RWPE2 (cell line): ENCODE results near the gene ISG20.
"Not testable (repeated sequence)": the region's sequence is repeated elsewhere in the genome, so short reads cannot be mapped to it uniquely, and the experiment has no call there.

ENCODE experiments used
- ATAC-seq: fragments of 200-7000 bp; cut with Tn5 transposase; 3 replicates; pipeline ENCODE4 v1.9.1; 2021; ENCODE audit warnings: low read depth
- DNase-seq: peaks from one replicate; pipeline ENCODE4 v3.0.0-alpha.2; 2020; ENCODE audit warnings: low spot score
- H3K27ac ChIP-seq: fragments of 450-650 bp; 2 replicates; pipeline ENCODE4 v1.5.1; 2017; ENCODE audit warnings: mild to moderate bottlenecking; ENCODE audit not compliant: poor library complexity, severe bottlenecking
- H3K27me3 ChIP-seq: fragments of 250-450 bp; sonication (Bioruptor Pico); 2 replicates; pipeline ENCODE4 v1.5.1; 2021; ENCODE audit warnings: mild to moderate bottlenecking, moderate library complexity; ENCODE audit not compliant: insufficient read depth, poor library complexity, severe bottlenecking
- H3K36me3 ChIP-seq: fragments of 250-450 bp; sonication (Bioruptor Pico); 2 replicates; pipeline ENCODE4 v1.5.1; 2020; ENCODE audit warnings: low read depth, mild to moderate bottlenecking, moderate library complexity
- H3K4me1 ChIP-seq: fragments of 250-450 bp; sonication (Bioruptor Pico); 2 replicates; pipeline ENCODE4 v1.5.1; 2021; ENCODE audit warnings: mild to moderate bottlenecking, moderate library complexity; ENCODE audit not compliant: insufficient read depth, poor library complexity, severe bottlenecking
- H3K4me3 ChIP-seq: fragments of 250-450 bp; sonication (Bioruptor Pico); 2 replicates; pipeline ENCODE4 v1.5.1; 2021; ENCODE audit warnings: mild to moderate bottlenecking, moderate library complexity; ENCODE audit not compliant: severe bottlenecking
- H3K9me3 ChIP-seq: fragments of 250-450 bp; sonication (Bioruptor Pico); 2 replicates; pipeline ENCODE4 v1.5.1; 2021; ENCODE audit warnings: mild to moderate bottlenecking, moderate library complexity; ENCODE audit not compliant: severe bottlenecking
- CTCF ChIP-seq: fragments of 450-650 bp; IDR thresholded peaks from one replicate; pipeline ENCODE4 v1.5.1; 2017; ENCODE audit warnings: mild to moderate bottlenecking, moderate library complexity; ENCODE audit not compliant: poor library complexity, severe bottlenecking

ISG20 gene

GRCh38 chr15:88631464-88632028, 7.3 kb upstream of the ISG20 start:
- H3K27ac ChIP-seq, result peak overlapping the region; percentile 57
- ATAC-seq (no peak), DNase-seq (peak; percentile 72)
- no peak for TF ChIP-seq CTCF
- no peaks in the 10 kb centered on the region for H3K27me3 ChIP-seq
- no peaks in the 10 kb centered on the region for H3K9me3 ChIP-seq
- H3K4me3 ChIP-seq, result no peak overlapping the region
- peaks cover 88% of the 10 kb centered on the region for H3K36me3 ChIP-seq
- peaks cover 37% of the 10 kb centered on the region for H3K4me1 ChIP-seq

- H3K4me1 ChIP-seq, result peaks cover 33% of the 10 kb centered on the region
Measured at GRCh38 chr15:88632797-88633196, 6.0 kb upstream of the ISG20 start.

GRCh38 chr15:88634449-88634848, 4.4 kb upstream of the ISG20 start:
- Histone ChIP-seq H3K27ac (no peak overlapping the region), H3K4me1 (peaks cover 41% of the 10 kb centered on the region), H3K9me3 (no peaks in the 10 kb centered on the region), H3K36me3 (peaks cover 59% of the 10 kb centered on the region), H3K27me3 (no peaks in the 10 kb centered on the region), H3K4me3 (no peak overlapping the region)
- no peak for ATAC-seq
- no peak for DNase-seq
- no peak for TF ChIP-seq CTCF

More at GRCh38 chr15:88632797-88633196, 6.0 kb upstream of the ISG20 start:
- not testable (repeated sequence) for H3K4me3 ChIP-seq, H3K9me3 ChIP-seq, DNase-seq, ATAC-seq, H3K27ac ChIP-seq, H3K27me3 ChIP-seq
- H3K36me3 ChIP-seq, result peaks cover 75% of the 10 kb centered on the region

GRCh38 chr15:88635318-88635717, 3.5 kb upstream of the ISG20 start:
- Histone ChIP-seq H3K27me3 (no peaks in the 10 kb centered on the region), H3K9me3 (no peaks in the 10 kb centered on the region), H3K4me1 (peaks cover 38% of the 10 kb centered on the region), H3K36me3 (peaks cover 50% of the 10 kb centered on the region), H3K4me3 (no peak overlapping the region), H3K27ac (peak overlapping the region; percentile 72)
- no peak for TF ChIP-seq CTCF
- ATAC-seq (no peak), DNase-seq (no peak)

- Histone ChIP-seq H3K9me3 (no peaks in the 10 kb centered on the region), H3K27me3 (no peaks in the 10 kb centered on the region), H3K36me3 (peaks cover 43% of the 10 kb centered on the region), H3K4me3 (no peak overlapping the region), H3K4me1 (peaks cover 33% of the 10 kb centered on the region), H3K27ac (peak overlapping the region; percentile 72)
- no peak for TF ChIP-seq CTCF
- peak; percentile 85 for DNase-seq
- peak; percentile 40 for ATAC-seq
Measured at GRCh38 chr15:88636050-88636449, 2.8 kb upstream of the ISG20 start.
